HUES6 (cell line): Measurements from ENCODE around the gene DNAJC1.
"Not testable (repeated sequence)": the region's sequence is repeated elsewhere in the genome, so short reads cannot be mapped to it uniquely, and the experiment has no call there.

Experiments
- H3K27ac ChIP-seq: 2 replicates; pipeline ENCODE4 v1.7.0; 2013; ENCODE audit warnings: low read depth, mild to moderate bottlenecking, low read length, inconsistent platforms
- H3K27me3 ChIP-seq: 2 replicates; pipeline ENCODE4 v1.6.1; 2013; ENCODE audit warnings: low read length; ENCODE audit not compliant: control insufficient read depth, insufficient read depth
- H3K36me3 ChIP-seq: 2 replicates; pipeline ENCODE4 v1.6.1; 2013; ENCODE audit warnings: low read length; ENCODE audit not compliant: control insufficient read depth, insufficient read depth
- H3K4me1 ChIP-seq: 2 replicates; pipeline ENCODE4 v1.6.1; 2013; ENCODE audit warnings: low read length; ENCODE audit not compliant: control insufficient read depth, insufficient read depth
- H3K4me3 ChIP-seq: 2 replicates; pipeline ENCODE4 v1.5.1; 2013; ENCODE audit warnings: low read depth, low read length
- H3K9ac ChIP-seq: one replicate; pipeline ENCODE4 v1.6.1; 2013; ENCODE audit warnings: mild to moderate bottlenecking, low read length
- H3K9me3 ChIP-seq: 2 replicates; pipeline ENCODE4 v1.6.1; 2013; ENCODE audit warnings: low read depth, low read length; ENCODE audit not compliant: control insufficient read depth, insufficient read depth

DNAJC1 gene

GRCh38 chr10:21826725-21827124, 176.8 kb downstream of the DNAJC1 start:
- Histone ChIP-seq H3K9me3 (peaks cover 61% of the 10 kb centered on the region), H3K27ac (no peak overlapping the region), H3K36me3 (no peaks in the 10 kb centered on the region), H3K27me3 (no peaks in the 10 kb centered on the region), H3K4me3 (no peak overlapping the region), H3K9ac (no peak overlapping the region), H3K4me1 (no peaks in the 10 kb centered on the region)

GRCh38 chr10:21825345-21825744, 178.2 kb downstream of the DNAJC1 start:
- no peak overlapping the region for H3K4me3 ChIP-seq
- H3K27ac ChIP-seq, result no peak overlapping the region
- H3K4me1 ChIP-seq, result no peaks in the 10 kb centered on the region
- no peaks in the 10 kb centered on the region for H3K36me3 ChIP-seq
- H3K9ac ChIP-seq, result no peak overlapping the region
- H3K27me3 ChIP-seq, result no peaks in the 10 kb centered on the region
- peaks cover 52% of the 10 kb centered on the region for H3K9me3 ChIP-seq

GRCh38 chr10:21824409-21824808, 179.1 kb downstream of the DNAJC1 start:
- Histone ChIP-seq H3K27ac (no peak overlapping the region), H3K9me3 (peaks cover 43% of the 10 kb centered on the region), H3K4me3 (no peak overlapping the region), H3K4me1 (no peaks in the 10 kb centered on the region), H3K36me3 (no peaks in the 10 kb centered on the region), H3K9ac (no peak overlapping the region), H3K27me3 (no peaks in the 10 kb centered on the region)

GRCh38 chr10:21823617-21824016, 179.9 kb downstream of the DNAJC1 start:
- Histone ChIP-seq H3K9me3 (peaks cover 36% of the 10 kb centered on the region), H3K4me1 (no peaks in the 10 kb centered on the region), H3K27me3 (no peaks in the 10 kb centered on the region), H3K36me3 (no peaks in the 10 kb centered on the region), H3K4me3 (no peak overlapping the region), H3K27ac (no peak overlapping the region), H3K9ac (no peak overlapping the region)

GRCh38 chr10:21822273-21822672, 181.3 kb downstream of the DNAJC1 start:
- not testable (repeated sequence) for H3K4me1 ChIP-seq, H3K36me3 ChIP-seq, H3K27ac ChIP-seq, H3K4me3 ChIP-seq, H3K9ac ChIP-seq, H3K27me3 ChIP-seq
- H3K9me3 ChIP-seq, result peaks cover 24% of the 10 kb centered on the region

GRCh38 chr10:21820952-21821351, 182.6 kb downstream of the DNAJC1 start:
- Histone ChIP-seq H3K27me3 (no peaks in the 10 kb centered on the region), H3K36me3 (no peaks in the 10 kb centered on the region), H3K4me3 (no peak overlapping the region), H3K27ac (no peak overlapping the region), H3K9ac (no peak overlapping the region), H3K4me1 (no peaks in the 10 kb centered on the region), H3K9me3 (peaks cover 13% of the 10 kb centered on the region)

GRCh38 chr10:21818416-21818815, 185.1 kb downstream of the DNAJC1 start:
- not testable (repeated sequence) for H3K4me1 ChIP-seq, H3K4me3 ChIP-seq, H3K36me3 ChIP-seq, H3K27ac ChIP-seq, H3K9me3 ChIP-seq, H3K27me3 ChIP-seq, H3K9ac ChIP-seq

- no peaks in the 10 kb centered on the region for H3K4me1 ChIP-seq
- H3K4me3 ChIP-seq, result no peak overlapping the region
- H3K9ac ChIP-seq, result no peak overlapping the region
- no peak overlapping the region for H3K27ac ChIP-seq
- H3K27me3 ChIP-seq, result no peaks in the 10 kb centered on the region
- H3K36me3 ChIP-seq, result no peaks in the 10 kb centered on the region
- peaks cover 7% of the 10 kb centered on the region for H3K9me3 ChIP-seq
These were observed 188.7 kb downstream of the DNAJC1 start for GRCh38 chr10:21814866-21815265.

- Histone ChIP-seq H3K9ac (no peak overlapping the region), H3K27ac (no peak overlapping the region), H3K4me1 (0 out of 2 replicates have a peak, but pooled peaks cover under 1% of the 10 kb centered on the region), H3K27me3 (no peaks in the 10 kb centered on the region), H3K9me3 (peaks cover 7% of the 10 kb centered on the region), H3K36me3 (no peaks in the 10 kb centered on the region), H3K4me3 (no peak overlapping the region)
These were observed 189.6 kb downstream of the DNAJC1 start for GRCh38 chr10:21813946-21814345.

GRCh38 chr10:21811245-21811585, 192.3 kb downstream of the DNAJC1 start:
- no peak overlapping the region for H3K27ac ChIP-seq
- no peaks in the 10 kb centered on the region for H3K36me3 ChIP-seq
- H3K27me3 ChIP-seq, result no peaks in the 10 kb centered on the region
- no peak overlapping the region for H3K4me3 ChIP-seq
- peaks cover 19% of the 10 kb centered on the region for H3K4me1 ChIP-seq
- no peak overlapping the region for H3K9ac ChIP-seq
- H3K9me3 ChIP-seq, result peaks cover 7% of the 10 kb centered on the region

- Histone ChIP-seq H3K4me3 (no peak overlapping the region), H3K27ac (no peak overlapping the region), H3K36me3 (no peaks in the 10 kb centered on the region), H3K9me3 (peaks cover 7% of the 10 kb centered on the region), H3K9ac (no peak overlapping the region), H3K4me1 (peaks cover 22% of the 10 kb centered on the region), H3K27me3 (no peaks in the 10 kb centered on the region)
These were observed 192.8 kb downstream of the DNAJC1 start for GRCh38 chr10:21810582-21811244.

- Histone ChIP-seq H3K9ac (no peak overlapping the region), H3K4me1 (peaks cover 27% of the 10 kb centered on the region), H3K4me3 (no peak overlapping the region)
These were observed 195.0 kb downstream of the DNAJC1 start for GRCh38 chr10:21808550-21808949.

More at GRCh38 chr10:21808550-21808949, 195.0 kb downstream of the DNAJC1 start:
- H3K9me3 ChIP-seq, result peaks cover 2% of the 10 kb centered on the region; the same call in 1 of the 2 replicates
- no peak overlapping the region for H3K27ac ChIP-seq
- H3K36me3 ChIP-seq, result no peaks in the 10 kb centered on the region
- no peaks in the 10 kb centered on the region for H3K27me3 ChIP-seq
